Astrocyte of the spinal cord (primary cell): ENCODE data around the gene DISC1.

Source experiments
- DNase-seq: peaks from one replicate; pipeline ENCODE4 v3.0.0; 2011; ENCODE audit warnings: low read depth, low spot score
- H3K4me3 ChIP-seq: 2 replicates; pipeline ENCODE4 v1.5.1; 2011; ENCODE audit warnings: low read depth, mild to moderate bottlenecking, low read length, moderate library complexity
- CTCF ChIP-seq: IDR thresholded peaks from 2 replicates; pipeline ENCODE4 v1.5.1; 2012; ENCODE audit warnings: low read depth, mild to moderate bottlenecking, low read length, inconsistent platforms
- in situ Hi-C: cut with HindIII; loops from 2 replicates; pipeline ENCODE4 v1.10.0; 2017; ENCODE audit warnings: low sequenced_read_pairs

The DISC1 gene

GRCh38 chr1:231800108-231800507 lies 173.5 kb downstream of the DISC1 start:
- TF ChIP-seq CTCF: no peak
- DNase-seq: peak; percentile 67
- no peak overlapping the region for H3K4me3 ChIP-seq
- in situ Hi-C loops: no loop called here

GRCh38 chr1:231801042-231801585 lies 174.5 kb downstream of the DISC1 start:
- H3K4me3 ChIP-seq: no peak overlapping the region
- TF ChIP-seq CTCF: no peak
- no peak for DNase-seq
- in situ Hi-C loops: no loop called here

- TF ChIP-seq CTCF: no peak
- in situ Hi-C loops: no loop called here
- no peak overlapping the region for H3K4me3 ChIP-seq
- DNase-seq: no peak
These were observed 176.8 kb downstream of the DISC1 start for GRCh38 chr1:231803353-231803752.

- no peak for DNase-seq
- peak; percentile 52 for TF ChIP-seq CTCF
- in situ Hi-C loops: no loop called here
- H3K4me3 ChIP-seq: no peak overlapping the region
These were observed 180.3 kb downstream of the DISC1 start for GRCh38 chr1:231806623-231807495.

GRCh38 chr1:231807541-231807940 lies 181.0 kb downstream of the DISC1 start:
- no peak for TF ChIP-seq CTCF
- no peak overlapping the region for H3K4me3 ChIP-seq
- in situ Hi-C loops: no loop called here
- no peak for DNase-seq

- no peak overlapping the region for H3K4me3 ChIP-seq
- no peak for DNase-seq
- in situ Hi-C loops: no loop called here
- no peak for TF ChIP-seq CTCF
These were observed 181.5 kb downstream of the DISC1 start for GRCh38 chr1:231808116-231808515.
